K562 (cell line): ENCODE measurements around the gene TRIM68. TPM values are rescaled to one million over a fixed set of nuclear protein-coding genes. Genes with fewer than 3 reads are reported as not detected.

Experiments
- ARID2 ChIP-seq: fragments of 450-650 bp; IDR thresholded peaks from 2 replicates; pipeline ENCODE4 v1.6.1; 2017; ENCODE audit warnings: antibody characterized with exemption, mild to moderate bottlenecking
- BMI1 ChIP-seq: fragments of 150-350 bp; IDR thresholded peaks from 2 replicates; pipeline ENCODE4 v1.6.1; 2014; ENCODE audit warnings: low read length
- BRD9 ChIP-seq: fragments of 450-650 bp; IDR thresholded peaks from 2 replicates; pipeline ENCODE4 v1.6.1; 2018; ENCODE audit warnings: low read depth; ENCODE audit not compliant: partially characterized antibody
- CSDE1 ChIP-seq, 2 experiments: fragments of 450-650 bp; IDR thresholded peaks; 2 replicates each; pipeline ENCODE4 v1.6.1; 2016; ENCODE audit warnings: mild to moderate bottlenecking in 1 of 2
- FOXP1 ChIP-seq: sonication (generic); formaldehyde crosslinking; IDR thresholded peaks from 2 replicates; pipeline ENCODE4 v1.8.0; 2022; ENCODE audit warnings: mild to moderate bottlenecking, missing genetic modification reagents
- HDAC1 ChIP-seq, 2 experiments: fragments of 450-650 bp; IDR thresholded peaks; 2 replicates each; pipeline ENCODE4 v1.6.1; 2016 to 2017; ENCODE audit warnings: inconsistent platforms in 1 of 2, mild to moderate bottlenecking in 1 of 2, moderate library complexity in 1 of 2
- HDGF ChIP-seq: fragments of 450-650 bp; IDR thresholded peaks from 2 replicates; pipeline ENCODE4 v1.6.1; 2016
- HES1 ChIP-seq: fragments of 450-650 bp; IDR thresholded peaks from 2 replicates; pipeline ENCODE4 v1.6.1; 2016; ENCODE audit warnings: low read depth, mild to moderate bottlenecking, moderate library complexity
- HNRNPLL ChIP-seq: fragments of 200-400 bp; formaldehyde crosslinking; IDR thresholded peaks from 2 replicates; pipeline ENCODE4 v1.6.1; 2017; ENCODE audit warnings: low read length, low read depth, mild to moderate bottlenecking; ENCODE audit not compliant: poor library complexity, severe bottlenecking
- JUNB ChIP-seq: fragments of 450-650 bp; formaldehyde crosslinking; conservative IDR thresholded peaks from 2 replicates; pipeline ENCODE4 v1.4.0; 2020; ENCODE audit warnings: mild to moderate bottlenecking
- NCOA2 ChIP-seq, 2 experiments: fragments of 450-650 bp; IDR thresholded peaks; 2 replicates each; pipeline ENCODE4 v1.6.1; 2018; ENCODE audit warnings: mild to moderate bottlenecking in 2 of 2, moderate library complexity in 1 of 2; ENCODE audit not compliant: partially characterized antibody in 2 of 2
- NFYB ChIP-seq: IDR thresholded peaks from 2 replicates; pipeline ENCODE4 v1.6.1; 2011; ENCODE audit warnings: mild to moderate bottlenecking, moderate library complexity; ENCODE audit not compliant: insufficient read length; ENCODE audit errors: extremely low read depth
- PKNOX1 ChIP-seq: fragments of 450-650 bp; IDR thresholded peaks from 2 replicates; pipeline ENCODE4 v1.6.1; 2016
- POLR2AphosphoS2 ChIP-seq: IDR thresholded peaks from 2 replicates; pipeline ENCODE4 v1.6.1; 2012; ENCODE audit warnings: low read length, improper control_type of control experiment
- POLR2H ChIP-seq: IDR thresholded peaks from 2 replicates; pipeline ENCODE4 v1.6.1; 2016; ENCODE audit warnings: missing genetic modification characterization, low read depth, mild to moderate bottlenecking, control low read depth, missing compliant biosample characterization, moderate library complexity
- SMC3 ChIP-seq: conservative IDR thresholded peaks from 2 replicates; pipeline ENCODE4 v1.6.1; 2011; ENCODE audit warnings: low read depth, low read length, improper control_type of control experiment; ENCODE audit not compliant: insufficient read depth
- TEAD4 ChIP-seq, 2 experiments: sonication (generic) in 1 of 2; formaldehyde crosslinking in 1 of 2; IDR thresholded peaks; 2 replicates each; pipeline versions ENCODE4 v1.6.1 to v1.8.0; 2012 to 2022; ENCODE audit warnings: borderline replicate concordance in 1 of 2, inconsistent platforms in 1 of 2, low read length in 1 of 2, mild to moderate bottlenecking in 1 of 2, missing genetic modification reagents in 1 of 2
- THRAP3 ChIP-seq: fragments of 450-650 bp; IDR thresholded peaks from 2 replicates; pipeline ENCODE4 v1.6.1; 2016; ENCODE audit warnings: mild to moderate bottlenecking, inconsistent platforms, borderline replicate concordance
- U2AF1 ChIP-seq: fragments of 200-400 bp; formaldehyde crosslinking; optimal IDR thresholded peaks from 2 replicates; pipeline ENCODE3; 2017; ENCODE audit warnings: mild to moderate bottlenecking, low read depth, low read length, moderate library complexity
- ZBTB33 ChIP-seq: sonication (generic); formaldehyde crosslinking; IDR thresholded peaks from 2 replicates; pipeline ENCODE4 v1.8.1; 2023; ENCODE audit warnings: mild to moderate bottlenecking, missing genetic modification reagents
- ZBTB8A ChIP-seq: fragments of 450-650 bp; IDR thresholded peaks from 2 replicates; pipeline ENCODE4 v1.6.1; 2018; ENCODE audit warnings: mild to moderate bottlenecking, moderate library complexity; ENCODE audit not compliant: partially characterized antibody
- ZNF282 ChIP-seq: sonication (generic); formaldehyde crosslinking; IDR thresholded peaks from 2 replicates; pipeline ENCODE4 v1.8.1; 2023; ENCODE audit warnings: missing genetic modification reagents
- ZNF436 ChIP-seq: fragments of 250-450, 450-650 bp; sonication (Bioruptor Pico); formaldehyde crosslinking; IDR thresholded peaks from 2 replicates; pipeline ENCODE4 v1.7.0; 2020; ENCODE audit warnings: mild to moderate bottlenecking
- ZNF699 ChIP-seq: fragments of 250-450 bp; sonication (Bioruptor Pico); IDR thresholded peaks from 2 replicates; pipeline ENCODE4 v1.8.0; 2021; ENCODE audit warnings: mild to moderate bottlenecking, moderate library complexity; ENCODE audit not compliant: insufficient replicate concordance
- ZNF79 ChIP-seq: fragments of 250-450 bp; sonication (Bioruptor Pico); IDR thresholded peaks from 2 replicates; pipeline ENCODE4 v1.4.0; 2020; ENCODE audit warnings: low read depth, mild to moderate bottlenecking, moderate library complexity
- polyA plus RNA-seq, 8 experiments: library from polyadenylated mRNA; depleted of rRNA in 4 of 8; stranded (reverse) in 5 of 8; unstranded in 3 of 8; fragments of >200 nt; fragmentation: Nextera tagmentation in 2 of 8; fragmentation: Illumina TruSeq in 1 of 8; extraction: Ambion mirVana in 2 of 8; extraction: Trizol in 1 of 8; gene quantifications; 2 replicates each; pipeline versions ENCODE4 v1.2.1 to v1.2.3, GENCODE V29; 2011 to 2014; ENCODE audit warnings: inconsistent platforms in 1 of 8, missing spikeins in 1 of 8
- total RNA-seq, 7 experiments: library from RNA; depleted of rRNA in 6 of 7; stranded (reverse); fragments of >200 nt in 6 of 7; fragmentation: Illumina TruSeq in 2 of 7; extraction: Trizol in 2 of 7; gene quantifications; 2 replicates each; pipeline versions ENCODE4 v1.2.1 to v1.2.3, GENCODE V29; 2011 to 2021; ENCODE audit warnings: low replicate concordance in 1 of 7

The TRIM68 gene
- total and polyA plus RNA-seq, 9 of the 15 experiments (the other 6 are each of a cell fraction or from before 2014, with no cell fraction given) = 5.2 to 10.9 (median 7.9) TPM

- peak; percentile 76 for TF ChIP-seq PKNOX1
- no peak for TF ChIP-seq BRD9
- TF ChIP-seq THRAP3 = no peak
- TF ChIP-seq TEAD4 (IDR thresholded peaks at IDR 0.05; ENCODE audit: low read length) = no peak
- no peak for TF ChIP-seq TEAD4 (CRISPR knock-in tag; IDR thresholded peaks at IDR 0.05; ENCODE audit: borderline replicate concordance)
- no peak for TF ChIP-seq BMI1
- no peak for TF ChIP-seq HES1
- no peak for TF ChIP-seq ZBTB8A
- TF ChIP-seq ZNF79 = no peak
- TF ChIP-seq CSDE1 (IDR thresholded peaks at IDR 0.05) = no peak
- TF ChIP-seq ZNF436 (CRISPR knock-in tag) = no peak
- TF ChIP-seq ZNF699 (CRISPR knock-in tag) = no peak
- peak; percentile 38 for TF ChIP-seq HNRNPLL
- no peak for TF ChIP-seq ARID2
- no peak for TF ChIP-seq U2AF1
- no peak for TF ChIP-seq HDGF
- TF ChIP-seq POLR2AphosphoS2 = no peak
- TF ChIP-seq POLR2H (tag) = peak; percentile 78
- TF ChIP-seq HDAC1 (IDR thresholded peaks at IDR 0.05) = peak in 1 of 2 experiments; percentile 47; a peak in 1 of 4 replicates
- TF ChIP-seq ZNF282 (CRISPR knock-in tag) = no peak
- TF ChIP-seq NCOA2 (IDR thresholded peaks at IDR 0.05; ENCODE audit: partially characterized antibody in 2 of 2) = no peak
- TF ChIP-seq ZBTB33 (CRISPR knock-in tag) = peak; percentile 24; the same call in 1 of the 2 replicates
- no peak for TF ChIP-seq JUNB (CRISPR knock-in tag)
- TF ChIP-seq FOXP1 = no peak
- TF ChIP-seq NFYB = peak; percentile 86
- TF ChIP-seq SMC3 = no peak
Measured at GRCh38 chr11:4607781-4608666, at the start of gene TRIM68 (continued).
